BE2C (cell line): ENCODE results near the gene FTH1.

Experiments
- DNase-seq: peaks from one replicate; pipeline ENCODE4 v3.0.0-alpha.2; 2020
- H3K27me3 ChIP-seq: fragments of 250-450 bp; sonication (Bioruptor Pico); 2 replicates; pipeline ENCODE4 v1.5.1; 2020; ENCODE audit warnings: mild to moderate bottlenecking
- H3K36me3 ChIP-seq: fragments of 250-450 bp; sonication (Bioruptor Pico); 2 replicates; pipeline ENCODE4 v1.5.1; 2020; ENCODE audit warnings: mild to moderate bottlenecking
- H3K4me1 ChIP-seq: fragments of 250-450 bp; sonication (Bioruptor Pico); 2 replicates; pipeline ENCODE4 v1.5.1; 2020
- H3K4me3 ChIP-seq: 2 replicates; pipeline ENCODE4 v1.5.1; 2011; ENCODE audit warnings: low read depth, low read length
- H3K9me3 ChIP-seq: fragments of 250-450 bp; sonication (Bioruptor Pico); 2 replicates; pipeline ENCODE4 v1.5.1; 2020
- CTCF ChIP-seq: IDR thresholded peaks from 2 replicates; pipeline ENCODE4 v1.5.1; 2012; ENCODE audit warnings: mild to moderate bottlenecking, low read depth, low read length

Gene FTH1

GRCh38 chr11:61951484-61952135 is 15.8 kb downstream of the FTH1 start:
- H3K9me3 ChIP-seq: no peaks in the 10 kb centered on the region
- no peak overlapping the region for H3K4me3 ChIP-seq
- no peaks in the 10 kb centered on the region for H3K27me3 ChIP-seq
- TF ChIP-seq CTCF: no peak
- no peak for DNase-seq
- H3K36me3 ChIP-seq: no peaks in the 10 kb centered on the region
- peaks cover 17% of the 10 kb centered on the region for H3K4me1 ChIP-seq

- no peaks in the 10 kb centered on the region for H3K9me3 ChIP-seq
- H3K27me3 ChIP-seq: no peaks in the 10 kb centered on the region
- peak within 1 kb of the TSS; percentile 23 for H3K4me3 ChIP-seq
- H3K4me1 ChIP-seq: peaks cover 17% of the 10 kb centered on the region
- no peak for DNase-seq
- H3K36me3 ChIP-seq: no peaks in the 10 kb centered on the region
- no peak for TF ChIP-seq CTCF
Measured at GRCh38 chr11:61950035-61950547, 17.3 kb downstream of the FTH1 start, which contains the start of gene BEST1. Gene BEST1 (plus strand): TSS chr11:61950351. CDS start chr11:61951807, 1,456 bp downstream.

GRCh38 chr11:61949169-61950034 is 18.0 kb downstream of the FTH1 start:
- H3K4me3 ChIP-seq: peak overlapping the region; percentile 23
- DNase-seq: peak; percentile 91
- H3K27me3 ChIP-seq: no peaks in the 10 kb centered on the region

GRCh38 chr11:61948505-61948904 is 18.9 kb downstream of the FTH1 start:
- Histone ChIP-seq H3K36me3 (no peaks in the 10 kb centered on the region), H3K9me3 (no peaks in the 10 kb centered on the region), H3K4me1 (peaks cover 17% of the 10 kb centered on the region), H3K27me3 (no peaks in the 10 kb centered on the region), H3K4me3 (no peak overlapping the region)
- DNase-seq: no peak
- TF ChIP-seq CTCF: no peak

More at GRCh38 chr11:61949169-61950034, 18.0 kb downstream of the FTH1 start:
- Histone ChIP-seq H3K4me1 (peaks cover 17% of the 10 kb centered on the region), H3K36me3 (no peaks in the 10 kb centered on the region), H3K9me3 (no peaks in the 10 kb centered on the region)
- TF ChIP-seq CTCF: no peak

GRCh38 chr11:61947486-61948210 is 19.8 kb downstream of the FTH1 start:
- DNase-seq: peak; percentile 86
- no peaks in the 10 kb centered on the region for H3K36me3 ChIP-seq
- H3K27me3 ChIP-seq: no peaks in the 10 kb centered on the region
- peaks cover 17% of the 10 kb centered on the region for H3K4me1 ChIP-seq
- TF ChIP-seq CTCF: peak; percentile 87
- no peak overlapping the region for H3K4me3 ChIP-seq
- H3K9me3 ChIP-seq: no peaks in the 10 kb centered on the region
